GM06990 (cell line): ENCODE measurements around the gene RFX8.

ENCODE experiments used
- DNase-seq: peaks from one replicate; pipeline ENCODE4 v3.0.0-alpha.2; 2011; ENCODE audit not compliant: insufficient read length; ENCODE audit errors: extremely low read depth
- H3K27me3 ChIP-seq: replicated peaks from 2 replicates; pipeline ENCODE4 v1.6.0; 2011; ENCODE audit warnings: low read length; ENCODE audit not compliant: control insufficient read depth, insufficient read depth
- H3K36me3 ChIP-seq: 2 replicates; pipeline ENCODE4 v1.5.1; 2011; ENCODE audit warnings: low read length; ENCODE audit not compliant: control insufficient read depth, insufficient read depth
- H3K4me3 ChIP-seq: replicated peaks from 2 replicates; pipeline ENCODE4 v1.5.1; 2011; ENCODE audit warnings: low read depth, mild to moderate bottlenecking, control low read depth, low read length
- TF ChIP-seq, protein P1 (sequence below): IDR thresholded peaks from 2 replicates; pipeline ENCODE4 v1.5.1; 2011; ENCODE audit warnings: low read length, control low read depth, mild to moderate bottlenecking, inconsistent platforms; ENCODE audit not compliant: insufficient read depth, poor library complexity, severe bottlenecking

Gene RFX8

GRCh38 chr2:101426822-101427221 is 48.1 kb downstream of the RFX8 start:
- no peak overlapping the region for H3K4me3 ChIP-seq
- TF ChIP-seq, protein P1, sequence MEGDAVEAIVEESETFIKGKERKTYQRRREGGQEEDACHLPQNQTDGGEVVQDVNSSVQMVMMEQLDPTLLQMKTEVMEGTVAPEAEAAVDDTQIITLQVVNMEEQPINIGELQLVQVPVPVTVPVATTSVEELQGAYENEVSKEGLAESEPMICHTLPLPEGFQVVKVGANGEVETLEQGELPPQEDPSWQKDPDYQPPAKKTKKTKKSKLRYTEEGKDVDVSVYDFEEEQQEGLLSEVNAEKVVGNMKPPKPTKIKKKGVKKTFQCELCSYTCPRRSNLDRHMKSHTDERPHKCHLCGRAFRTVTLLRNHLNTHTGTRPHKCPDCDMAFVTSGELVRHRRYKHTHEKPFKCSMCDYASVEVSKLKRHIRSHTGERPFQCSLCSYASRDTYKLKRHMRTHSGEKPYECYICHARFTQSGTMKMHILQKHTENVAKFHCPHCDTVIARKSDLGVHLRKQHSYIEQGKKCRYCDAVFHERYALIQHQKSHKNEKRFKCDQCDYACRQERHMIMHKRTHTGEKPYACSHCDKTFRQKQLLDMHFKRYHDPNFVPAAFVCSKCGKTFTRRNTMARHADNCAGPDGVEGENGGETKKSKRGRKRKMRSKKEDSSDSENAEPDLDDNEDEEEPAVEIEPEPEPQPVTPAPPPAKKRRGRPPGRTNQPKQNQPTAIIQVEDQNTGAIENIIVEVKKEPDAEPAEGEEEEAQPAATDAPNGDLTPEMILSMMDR: no peak
- no peaks in the 10 kb centered on the region for H3K36me3 ChIP-seq
- DNase-seq: no peak
- H3K27me3 ChIP-seq: no peaks in the 10 kb centered on the region

GRCh38 chr2:101420623-101421022 is 54.3 kb downstream of the RFX8 start:
- Histone ChIP-seq H3K36me3 (no peaks in the 10 kb centered on the region), H3K27me3 (no peaks in the 10 kb centered on the region; the same call in 1 of the 2 replicates), H3K4me3 (no peak overlapping the region)
- no peak for DNase-seq
- TF ChIP-seq, protein P1: no peak

DNA sequence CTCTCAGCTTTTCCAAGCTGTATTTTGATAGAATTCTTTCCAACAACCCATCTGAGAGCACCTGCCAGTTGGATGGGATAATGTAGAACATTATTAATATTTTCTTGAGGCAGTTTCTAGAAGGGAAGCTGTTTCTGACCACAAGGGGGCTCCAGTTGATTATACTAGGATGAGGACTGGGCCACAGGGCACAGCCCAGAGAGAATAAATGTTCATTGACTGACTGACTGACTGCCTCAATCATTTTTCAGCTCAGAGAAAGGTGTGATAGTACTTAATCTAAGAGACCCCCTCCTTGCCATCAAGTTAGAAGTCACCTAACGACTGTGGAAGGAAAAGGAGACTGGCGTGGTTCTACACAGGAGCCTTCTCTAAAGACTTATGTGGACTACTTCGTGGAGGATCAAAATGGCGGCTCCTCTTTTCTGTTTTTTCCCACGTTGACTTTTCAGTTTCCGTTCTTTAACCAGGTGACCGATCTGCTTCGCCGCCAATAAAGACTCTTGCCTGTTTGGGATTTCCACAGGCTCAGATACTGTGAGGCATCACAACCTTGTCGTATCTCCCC is 55.7 kb downstream of the RFX8 start:
- H3K36me3 ChIP-seq: no peaks in the 10 kb centered on the region
- no peak overlapping the region for H3K4me3 ChIP-seq
- TF ChIP-seq, protein P1: peak; percentile 59
- no peak for DNase-seq
- no peaks in the 10 kb centered on the region; the same call in 1 of the 2 replicates for H3K27me3 ChIP-seq

DNA sequence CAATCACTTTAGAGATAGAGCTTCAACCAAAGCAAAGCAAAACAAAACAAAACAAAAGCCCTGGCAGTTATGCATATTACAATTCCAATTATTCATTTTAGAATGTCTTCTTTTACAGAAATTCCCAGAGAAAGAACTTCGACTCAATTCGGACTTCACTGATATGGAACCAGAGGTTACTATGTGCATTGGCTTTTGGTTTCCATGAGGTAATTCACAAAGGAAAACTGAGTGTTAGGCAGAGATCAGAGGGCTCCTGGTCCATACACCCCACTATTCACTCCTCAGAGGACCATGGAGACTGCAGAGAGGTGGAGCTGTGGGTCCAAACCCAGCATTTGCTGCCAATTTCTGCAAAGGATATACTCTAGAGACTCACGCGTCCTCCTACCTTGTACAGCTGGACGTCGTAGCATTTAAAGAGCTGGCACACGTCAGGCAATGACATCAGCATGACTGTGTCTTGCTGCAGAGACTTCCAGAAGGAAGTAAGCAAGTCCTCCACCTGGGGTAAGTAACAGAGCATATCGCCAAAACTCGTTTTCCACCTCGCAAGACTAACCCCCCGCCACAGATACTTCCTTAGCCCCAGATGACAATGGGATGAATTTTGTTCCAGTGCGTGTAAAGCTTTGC is 56.3 kb downstream of the RFX8 start:
- no peak for DNase-seq
- no peaks in the 10 kb centered on the region for H3K36me3 ChIP-seq
- TF ChIP-seq, protein P1: no peak
- H3K27me3 ChIP-seq: no peaks in the 10 kb centered on the region; the same call in 1 of the 2 replicates
- H3K4me3 ChIP-seq: no peak overlapping the region

DNA sequence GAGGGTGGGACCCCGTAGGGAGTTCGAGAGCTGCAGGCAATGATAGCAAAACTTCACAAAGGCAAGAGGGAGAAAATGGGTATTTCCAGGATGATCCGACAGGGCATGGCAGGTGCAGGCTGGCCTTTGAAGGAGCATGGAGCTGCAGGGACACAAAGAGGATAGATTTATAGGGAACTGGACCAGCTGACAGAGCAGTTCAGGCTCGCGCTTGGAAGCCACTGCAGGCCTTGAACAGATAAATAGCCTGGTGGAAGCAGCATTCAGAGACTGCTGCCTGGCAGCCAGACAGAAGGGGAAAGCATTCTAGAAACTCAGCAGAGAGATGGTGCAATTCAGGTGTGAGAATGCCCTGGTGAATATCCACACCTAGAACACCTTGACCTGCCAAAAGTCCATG is 58.3 kb downstream of the RFX8 start:
- Histone ChIP-seq H3K4me3 (no peak overlapping the region), H3K36me3 (no peaks in the 10 kb centered on the region), H3K27me3 (no peaks in the 10 kb centered on the region; the same call in 1 of the 2 replicates)
- TF ChIP-seq, protein P1: no peak
- DNase-seq: no peak
